Neuronal stem cell (in vitro differentiated cells): Measurements from ENCODE around the gene IQCE.

Experiments used
- DNase-seq: peaks from one replicate; pipeline ENCODE4 v3.0.0-alpha.2; 2013; ENCODE audit warnings: low spot score
- H2AFZ ChIP-seq: one replicate; pipeline ENCODE4 v1.6.1; 2013; ENCODE audit warnings: mild to moderate bottlenecking, low read length, inconsistent platforms
- H2AK5ac ChIP-seq: 2 replicates; pipeline ENCODE4 v1.6.1; 2013; ENCODE audit warnings: low read depth, mild to moderate bottlenecking, inconsistent platforms, low read length, moderate library complexity, mixed read lengths
- H2BK120ac ChIP-seq: 2 replicates; pipeline ENCODE4 v1.6.1; 2013; ENCODE audit warnings: low read depth, mild to moderate bottlenecking, inconsistent platforms, low read length, moderate library complexity, mixed read lengths
- H2BK12ac ChIP-seq: one replicate; pipeline ENCODE4 v1.6.1; 2013; ENCODE audit warnings: low read length, inconsistent platforms
- H2BK15ac ChIP-seq: 2 replicates; pipeline ENCODE4 v1.6.1; 2013; ENCODE audit warnings: mild to moderate bottlenecking, low read length, inconsistent platforms, mixed read lengths
- H2BK5ac ChIP-seq: one replicate; pipeline ENCODE4 v1.6.1; 2013; ENCODE audit warnings: inconsistent platforms, mild to moderate bottlenecking, low read length, moderate library complexity
- H3K14ac ChIP-seq: one replicate; pipeline ENCODE4 v1.6.1; 2013; ENCODE audit warnings: low read length, inconsistent platforms
- H3K18ac ChIP-seq: 2 replicates; pipeline ENCODE4 v1.6.1; 2013; ENCODE audit warnings: low read length, inconsistent platforms
- H3K23ac ChIP-seq: 2 replicates; pipeline ENCODE4 v1.6.1; 2013; ENCODE audit warnings: low read depth, mild to moderate bottlenecking, mixed read lengths, low read length, inconsistent platforms; ENCODE audit not compliant: poor library complexity
- H3K27ac ChIP-seq: replicated peaks from 3 replicates; pipeline ENCODE4 v1.5.1; 2013; ENCODE audit warnings: low read length, inconsistent platforms
- H3K27me3 ChIP-seq, 3 experiments: 2 replicates each; pipeline ENCODE4 v1.6.1; 2013; ENCODE audit warnings: low read length in 3 of 3, mild to moderate bottlenecking in 2 of 3, inconsistent platforms in 1 of 3, low read depth in 1 of 3, mixed read lengths in 1 of 3, moderate library complexity in 1 of 3; ENCODE audit not compliant: control insufficient read depth in 3 of 3, insufficient read depth in 3 of 3
- H3K36me3 ChIP-seq, 2 donors: replicated peaks in 1 of 2; 2 replicates each; pipeline ENCODE4 v1.6.1; 2013; ENCODE audit warnings: low read length in 2 of 2; ENCODE audit not compliant: control insufficient read depth in 2 of 2, insufficient read depth in 2 of 2
- H3K4ac ChIP-seq: 2 replicates; pipeline ENCODE4 v1.6.1; 2013; ENCODE audit warnings: inconsistent platforms, mild to moderate bottlenecking, low read length, moderate library complexity
- H3K4me1 ChIP-seq, 2 donors: 1 replicate in 1 of 2; 2 replicates in 1 of 2; pipeline ENCODE4 v1.6.1; 2013; ENCODE audit warnings: low read length in 2 of 2, low read depth in 1 of 2; ENCODE audit not compliant: control insufficient read depth in 2 of 2, insufficient read depth in 1 of 2
- H3K4me2 ChIP-seq: one replicate; pipeline ENCODE4 v1.6.1; 2013; ENCODE audit warnings: mild to moderate bottlenecking, low read length, inconsistent platforms; ENCODE audit not compliant: insufficient read depth, poor library complexity, severe bottlenecking
- H3K4me3 ChIP-seq, 2 donors: 2 replicates each; pipeline ENCODE4 v1.5.1; 2013; ENCODE audit warnings: low read length in 2 of 2, mild to moderate bottlenecking in 2 of 2, inconsistent platforms in 1 of 2, moderate library complexity in 1 of 2
- H3K79me1 ChIP-seq: one replicate; pipeline ENCODE4 v1.6.1; 2013; ENCODE audit warnings: low read depth, mild to moderate bottlenecking, inconsistent platforms, low read length, moderate library complexity
- H3K9ac ChIP-seq: one replicate; pipeline ENCODE4 v1.6.1; 2013; ENCODE audit warnings: mild to moderate bottlenecking, low read depth, low read length, inconsistent platforms; ENCODE audit not compliant: poor library complexity
- H3K9me3 ChIP-seq, 2 donors: replicated peaks in 1 of 2; 2 replicates each; pipeline versions ENCODE3 to v1.6.1; 2013; ENCODE audit warnings: low read length in 2 of 2, mild to moderate bottlenecking in 2 of 2, inconsistent platforms in 1 of 2, low read depth in 1 of 2, mixed read lengths in 1 of 2, moderate library complexity in 1 of 2; ENCODE audit not compliant: control insufficient read depth in 2 of 2, insufficient read depth in 1 of 2
- H4K8ac ChIP-seq: one replicate; pipeline ENCODE4 v1.6.1; 2013; ENCODE audit warnings: low read depth, mild to moderate bottlenecking, inconsistent platforms, low read length, moderate library complexity
- H4K91ac ChIP-seq: one replicate; pipeline ENCODE4 v1.6.1; 2013; ENCODE audit warnings: low read length, low read depth, mild to moderate bottlenecking, inconsistent platforms; ENCODE audit not compliant: poor library complexity
- WGBS, 2 donors: extraction: QIAGEN DNeasy Blood & Tissue Kit; methylation state at CpG; one replicate each; pipeline ENCODE4 v1.1.7; 2013; ENCODE audit warnings: missing lambda C conversion rate in 2 of 2, mixed read lengths in 1 of 2; ENCODE audit not compliant: insufficient read length in 2 of 2, insufficient replicate concordance in 1 of 2; ENCODE audit errors: extremely low coverage in 2 of 2; 5-methylcytosine and 5-hydroxymethylcytosine counted together

Gene IQCE

GRCh38 chr7:2631946-2632732 is 73.4 kb downstream of the IQCE start, which contains the start of gene TTYH3:
TSS of gene TTYH3 (plus strand) at chr7:2631986. CDS start at chr7:2632156, 170 bp downstream.
- peak within 1 kb of the TSS; percentile 99 for H3K14ac ChIP-seq
- H2BK5ac ChIP-seq: peak within 1 kb of the TSS; percentile 89
- H3K4ac ChIP-seq: peak within 1 kb of the TSS; percentile 93
- H2BK15ac ChIP-seq: peak within 1 kb of the TSS; percentile 64
- peak within 1 kb of the TSS; percentile 84 for H2BK12ac ChIP-seq
- H3K9ac ChIP-seq: peak within 1 kb of the TSS; percentile 99
- peak within 1 kb of the TSS; percentile 67 for H2BK120ac ChIP-seq
- H3K27ac ChIP-seq: peak within 1 kb of the TSS; percentile 37
- H4K8ac ChIP-seq: no peak within 1 kb of the TSS
- peaks cover 11 to 21% of the 10 kb centered on the region in 2 donors for H3K36me3 ChIP-seq
- peak within 1 kb of the TSS; percentile 78 for H2AFZ ChIP-seq
- H3K18ac ChIP-seq: peak within 1 kb of the TSS; percentile 97
- peak within 1 kb of the TSS; percentile 96 for H3K4me2 ChIP-seq
- H3K23ac ChIP-seq: peak within 1 kb of the TSS; percentile 89
- no CpG with 5 or more reads among the region's 62 CpGs for whole genome bisulfite sequencing, 2 donors
- H4K91ac ChIP-seq: peak within 1 kb of the TSS; percentile 9
- peaks cover 18 to 29% of the 10 kb centered on the region in 2 donors for H3K4me1 ChIP-seq
- peak within 1 kb of the TSS; percentile 97 to 98 for H3K4me3 ChIP-seq
- H2AK5ac ChIP-seq: peak within 1 kb of the TSS; percentile 100
- DNase-seq: no peak
- H3K27me3 ChIP-seq: peaks cover 0 to 3% (median 0%) of the 10 kb centered on the region in 3 experiments
- H3K79me1 ChIP-seq: peaks cover 30% of the 10 kb centered on the region
- no peaks in the 10 kb centered on the region for H3K9me3 ChIP-seq

GRCh38 chr7:2632733-2633537 is 74.2 kb downstream of the IQCE start:
- peak overlapping the region; percentile 64 for H2BK15ac ChIP-seq
- peak overlapping the region; percentile 100 for H2AK5ac ChIP-seq
- H2BK5ac ChIP-seq: peak overlapping the region; percentile 87
- H3K14ac ChIP-seq: peak overlapping the region; percentile 99
- peak overlapping the region; percentile 99 for H3K9ac ChIP-seq
- peak overlapping the region; percentile 84 for H2BK12ac ChIP-seq
- peak overlapping the region; percentile 67 for H2BK120ac ChIP-seq
- peak overlapping the region; percentile 9 for H4K91ac ChIP-seq
- no peak overlapping the region for H3K27ac ChIP-seq
- H3K23ac ChIP-seq: peak overlapping the region; percentile 89
- peaks cover 11 to 21% of the 10 kb centered on the region in 2 donors for H3K36me3 ChIP-seq
- H3K4me3 ChIP-seq: peak overlapping the region; percentile 97 to 98
- H2AFZ ChIP-seq: no peak overlapping the region
- no peaks in the 10 kb centered on the region for H3K9me3 ChIP-seq
- H3K79me1 ChIP-seq: peaks cover 37% of the 10 kb centered on the region
- WGBS, 2 donors: no CpG with 5 or more reads among the region's 35 CpGs
- H3K4me1 ChIP-seq: peaks cover 21 to 29% of the 10 kb centered on the region in 2 donors
- peak overlapping the region; percentile 96 for H3K4me2 ChIP-seq
- H3K27me3 ChIP-seq: peaks cover 0 to 3% (median 0%) of the 10 kb centered on the region in 3 experiments
- peak overlapping the region; percentile 93 for H3K4ac ChIP-seq
- H3K18ac ChIP-seq: peak overlapping the region; percentile 97
- no peak overlapping the region for H4K8ac ChIP-seq
- no peak for DNase-seq

- Histone ChIP-seq H3K14ac (no peak overlapping the region), H3K4me2 (peak overlapping the region; percentile 96), H3K9ac (peak overlapping the region; percentile 79), H3K18ac (peak overlapping the region; percentile 33), H2BK5ac (peak overlapping the region; percentile 87), H4K91ac (peak overlapping the region; percentile 56), H3K27ac (peak overlapping the region; percentile 50), H3K23ac (peak overlapping the region; percentile 29), H3K9me3 (no peaks in the 10 kb centered on the region), H2BK120ac (no peak overlapping the region), H2AFZ (no peak overlapping the region), H3K4me1 (peaks cover 21 to 29% of the 10 kb centered on the region in 2 donors), H3K79me1 (peaks cover 37% of the 10 kb centered on the region), H2BK12ac (no peak overlapping the region), H3K4me3 (peak overlapping the region; percentile 97 to 98), H3K36me3 (peaks cover 11 to 21% of the 10 kb centered on the region in 2 donors), H2BK15ac (peak overlapping the region; percentile 5), H3K4ac (peak overlapping the region; percentile 38), H2AK5ac (peak overlapping the region; percentile 100), H3K27me3 (peaks cover 0 to 3% (median 0%) of the 10 kb centered on the region in 3 experiments), H4K8ac (no peak overlapping the region)
- no CpG with 5 or more reads among the region's 22 CpGs for WGBS, 2 donors
- DNase-seq: no peak
Measured at GRCh38 chr7:2633538-2634266, 74.9 kb downstream of the IQCE start.
